ENCODE measurements around the gene SOX8.

Gene SOX8

DNA sequence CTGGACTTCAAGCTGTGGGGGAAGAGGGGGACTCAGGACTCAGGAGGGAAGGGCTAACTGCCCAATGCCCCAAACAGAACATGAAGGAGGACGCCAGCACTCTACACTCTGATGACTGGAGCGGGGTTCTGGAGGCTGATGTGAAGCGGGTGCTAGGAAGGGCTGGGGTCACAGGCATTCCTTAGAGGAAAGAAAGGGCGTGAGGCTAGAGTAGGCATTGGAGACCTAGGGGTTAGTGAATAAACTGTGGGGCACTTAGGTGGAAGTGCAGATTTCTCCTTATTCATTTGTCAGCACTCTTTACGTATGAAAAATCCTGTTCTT is 10.0 kb upstream of the SOX8 start:
- no peaks in the 10 kb centered on the region for H4K20me1 ChIP-seq (ENCODE audit: low read depth, low read length)
- no peak overlapping the region for H3K27ac ChIP-seq (ENCODE audit: low read depth, low read length)
- H3K4me2 ChIP-seq (ENCODE audit: low read depth, low read length, poor library complexity, severe bottlenecking): no peak overlapping the region

DNA sequence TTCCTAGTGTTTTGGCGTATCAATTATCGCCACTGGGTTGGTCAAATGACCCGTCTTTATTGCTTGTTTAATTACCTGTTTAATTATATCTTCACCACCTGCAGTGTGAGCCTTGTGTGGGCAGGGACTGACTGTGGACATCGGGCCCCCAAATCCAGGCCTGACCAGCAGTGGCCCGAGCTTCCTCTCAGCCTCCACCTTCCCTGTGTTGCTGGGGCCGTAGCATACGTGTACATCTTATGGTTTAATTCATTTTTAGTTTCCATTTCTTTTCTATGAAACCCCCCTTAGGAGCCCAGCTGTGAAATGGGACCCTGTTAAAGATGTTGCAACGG is 9.6 kb upstream of the SOX8 start:
- Histone ChIP-seq H3F3A (ENCODE audit: insufficient read depth) (peaks cover 8% of the 10 kb centered on the region; the same call in 1 of the 2 replicates), H3K4me2 (ENCODE audit: low read depth, low read length, poor library complexity, severe bottlenecking) (no peak overlapping the region), H2AFZ (ENCODE audit: low read depth, low read length, severe bottlenecking) (no peak overlapping the region), H3K27ac (ENCODE audit: low read depth, low read length) (no peak overlapping the region), H4K20me1 (ENCODE audit: low read depth, low read length) (no peaks in the 10 kb centered on the region), H3K4me3 (ENCODE audit: insufficient read depth, low read length, poor library complexity, severe bottlenecking) (no peak overlapping the region), H3K27me3 (ENCODE audit: low read length) (no peaks in the 10 kb centered on the region), H3K9ac (ENCODE audit: low read length) (no peak overlapping the region), H3K36me3 (ENCODE audit: low read length) (no peaks in the 10 kb centered on the region), H3K9me2 (replicated peaks; ENCODE audit: insufficient read depth, low read length) (no peaks in the 10 kb centered on the region), H3K9me3 (ENCODE audit: insufficient read depth, low read length) (no peaks in the 10 kb centered on the region), H3K79me2 (ENCODE audit: insufficient read depth, low read length) (no peaks in the 10 kb centered on the region)
- TF ChIP-seq, protein P1, sequence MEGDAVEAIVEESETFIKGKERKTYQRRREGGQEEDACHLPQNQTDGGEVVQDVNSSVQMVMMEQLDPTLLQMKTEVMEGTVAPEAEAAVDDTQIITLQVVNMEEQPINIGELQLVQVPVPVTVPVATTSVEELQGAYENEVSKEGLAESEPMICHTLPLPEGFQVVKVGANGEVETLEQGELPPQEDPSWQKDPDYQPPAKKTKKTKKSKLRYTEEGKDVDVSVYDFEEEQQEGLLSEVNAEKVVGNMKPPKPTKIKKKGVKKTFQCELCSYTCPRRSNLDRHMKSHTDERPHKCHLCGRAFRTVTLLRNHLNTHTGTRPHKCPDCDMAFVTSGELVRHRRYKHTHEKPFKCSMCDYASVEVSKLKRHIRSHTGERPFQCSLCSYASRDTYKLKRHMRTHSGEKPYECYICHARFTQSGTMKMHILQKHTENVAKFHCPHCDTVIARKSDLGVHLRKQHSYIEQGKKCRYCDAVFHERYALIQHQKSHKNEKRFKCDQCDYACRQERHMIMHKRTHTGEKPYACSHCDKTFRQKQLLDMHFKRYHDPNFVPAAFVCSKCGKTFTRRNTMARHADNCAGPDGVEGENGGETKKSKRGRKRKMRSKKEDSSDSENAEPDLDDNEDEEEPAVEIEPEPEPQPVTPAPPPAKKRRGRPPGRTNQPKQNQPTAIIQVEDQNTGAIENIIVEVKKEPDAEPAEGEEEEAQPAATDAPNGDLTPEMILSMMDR (IDR thresholded peaks at IDR 0.05; ENCODE audit: insufficient read depth, low read length, poor library complexity, severe bottlenecking): no peak
- TF ChIP-seq EZH2phosphoT487 (conservative IDR thresholded peaks at IDR 0.05; ENCODE audit: low read length): no peak

More for the DNA sequence above, 10.0 kb upstream of the SOX8 start:
- H3F3A ChIP-seq (ENCODE audit: insufficient read depth): peaks cover 8% of the 10 kb centered on the region; the same call in 1 of the 2 replicates
- H3K9me2 ChIP-seq (replicated peaks; ENCODE audit: insufficient read depth, low read length): no peaks in the 10 kb centered on the region
- H3K36me3 ChIP-seq (ENCODE audit: low read length): no peaks in the 10 kb centered on the region
- no peak overlapping the region for H3K9ac ChIP-seq (ENCODE audit: low read length)
- no peak overlapping the region for H3K4me3 ChIP-seq (ENCODE audit: insufficient read depth, low read length, poor library complexity, severe bottlenecking)
- TF ChIP-seq, protein P1 (IDR thresholded peaks at IDR 0.05; ENCODE audit: insufficient read depth, low read length, poor library complexity, severe bottlenecking): no peak
- no peak for TF ChIP-seq EZH2phosphoT487 (conservative IDR thresholded peaks at IDR 0.05; ENCODE audit: low read length)
- H3K27me3 ChIP-seq (ENCODE audit: low read length): no peaks in the 10 kb centered on the region
- H3K9me3 ChIP-seq (ENCODE audit: insufficient read depth, low read length): no peaks in the 10 kb centered on the region
- H3K79me2 ChIP-seq (ENCODE audit: insufficient read depth, low read length): no peaks in the 10 kb centered on the region
- no peak overlapping the region for H2AFZ ChIP-seq (ENCODE audit: low read depth, low read length, severe bottlenecking)

DNA sequence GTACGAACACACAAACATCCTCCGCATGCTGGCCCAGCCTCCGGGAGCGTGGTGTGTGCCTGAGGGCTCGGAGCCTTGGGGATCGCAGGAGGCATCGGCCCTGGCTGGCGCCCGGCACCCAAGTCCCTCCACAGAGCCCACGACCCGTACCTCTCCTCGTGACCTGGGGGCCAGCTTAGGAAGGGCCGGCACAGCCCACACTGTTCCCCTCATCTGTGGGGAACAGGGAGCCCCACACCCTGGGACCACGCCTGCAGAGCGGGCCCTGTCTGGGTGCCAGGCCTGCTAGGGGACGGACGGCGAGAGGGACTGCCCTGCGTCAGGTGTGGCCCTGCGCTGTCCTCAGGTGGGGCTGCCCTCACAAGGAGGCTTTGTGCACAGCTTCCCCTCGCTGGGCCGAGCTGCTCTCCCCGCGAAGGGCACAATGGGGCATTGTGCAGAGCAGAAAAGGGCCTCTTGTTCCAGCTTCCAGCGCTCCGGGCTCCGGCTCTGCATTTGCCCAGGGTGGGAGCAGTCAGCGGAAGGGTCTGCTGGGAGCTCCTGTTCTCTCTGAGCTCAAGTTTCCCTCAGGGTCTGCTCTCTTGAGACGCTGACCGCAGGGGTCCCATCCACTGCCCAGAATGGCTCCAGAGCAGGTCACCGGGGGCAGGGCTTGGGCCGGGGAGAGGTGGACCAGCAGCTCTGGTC is 9.1 kb upstream of the SOX8 start:
- H3K4me2 ChIP-seq (ENCODE audit: low read depth, low read length, poor library complexity, severe bottlenecking): no peak overlapping the region
- no peak overlapping the region for H3K9ac ChIP-seq (ENCODE audit: low read length)
- no peak overlapping the region for H2AFZ ChIP-seq (ENCODE audit: low read depth, low read length, severe bottlenecking)
- no peaks in the 10 kb centered on the region for H3K79me2 ChIP-seq (ENCODE audit: insufficient read depth, low read length)
- TF ChIP-seq EZH2phosphoT487 (conservative IDR thresholded peaks at IDR 0.05; ENCODE audit: low read length): no peak
- TF ChIP-seq, protein P1 (IDR thresholded peaks at IDR 0.05; ENCODE audit: insufficient read depth, low read length, poor library complexity, severe bottlenecking): no peak
- H3K4me3 ChIP-seq (ENCODE audit: insufficient read depth, low read length, poor library complexity, severe bottlenecking): no peak overlapping the region
- peaks cover 8% of the 10 kb centered on the region; the same call in 1 of the 2 replicates for H3F3A ChIP-seq (ENCODE audit: insufficient read depth)
- H4K20me1 ChIP-seq (ENCODE audit: low read depth, low read length): no peaks in the 10 kb centered on the region
- no peaks in the 10 kb centered on the region for H3K36me3 ChIP-seq (ENCODE audit: low read length)
- H3K27ac ChIP-seq (ENCODE audit: low read depth, low read length): no peak overlapping the region
- no peaks in the 10 kb centered on the region for H3K9me2 ChIP-seq (replicated peaks; ENCODE audit: insufficient read depth, low read length)
- H3K9me3 ChIP-seq (ENCODE audit: insufficient read depth, low read length): no peaks in the 10 kb centered on the region
- H3K27me3 ChIP-seq (ENCODE audit: low read length): no peaks in the 10 kb centered on the region

Measured in SU-DHL-6 (cell line).